Measurements from ENCODE around the gene ZNF366. TPM values are rescaled to one million over a fixed set of nuclear protein-coding genes. Genes with fewer than 3 reads are reported as not detected.

ZNF366 gene
- polyA plus RNA-seq, 2 of the 4 experiments (the other 2 are of a cell fraction) = not detected

- ATAC-seq (no peak), FAIRE-seq (no peak), DNase-seq (ENCODE audit: low read depth in 1 of 2, low spot score in 1 of 2) (no peak)
- no peak overlapping the region for H3K4me2 ChIP-seq
- 78% methylated on average over 1 of the region's 1 CpG for WGBS (ENCODE audit: missing lambda C conversion rate)
- H3K4me3 ChIP-seq = no peak overlapping the region
- POLR2A ChIA-PET = no interaction called here
- CTCF ChIA-PET = no interaction called here
- no peaks in the 10 kb centered on the region for H3K9me3 ChIP-seq
- no peak for TF ChIP-seq BCL3 (IDR thresholded peaks at IDR 0.05)
- no peak for TF ChIP-seq RARB (CRISPR knock-in tag; IDR thresholded peaks at IDR 0.05)
- TF ChIP-seq USF2 (IDR thresholded peaks at IDR 0.05) = no peak
- TF ChIP-seq HEYL (CRISPR knock-in tag; IDR thresholded peaks at IDR 0.05) = no peak
- no peak for TF ChIP-seq PHF8 (IDR thresholded peaks at IDR 0.05; ENCODE audit: borderline replicate concordance, low read depth)
- no peak for TF ChIP-seq ZSCAN20 (CRISPR knock-in tag; IDR thresholded peaks at IDR 0.05)
- TF ChIP-seq PBX3 (IDR thresholded peaks at IDR 0.05) = no peak
- no peak for TF ChIP-seq JUN (IDR thresholded peaks at IDR 0.05)
- TF ChIP-seq RAD21 (conservative IDR thresholded peaks at IDR 0.05 in 1 of 2, IDR thresholded peaks at IDR 0.05 in 1 of 2) = no peak
- no peak for TF ChIP-seq EP300 (IDR thresholded peaks at IDR 0.05)
- no peak for TF ChIP-seq MAFK (IDR thresholded peaks at IDR 0.05; ENCODE audit: partially characterized antibody)
- no peak for TF ChIP-seq ZC3H11A (IDR thresholded peaks at IDR 0.05)
- no peak for TF ChIP-seq FOSL2 (IDR thresholded peaks at IDR 0.05)
- no peak for TF ChIP-seq FOSL2 (CRISPR knock-in tag; IDR thresholded peaks at IDR 0.05)
- TF ChIP-seq RFX5 (IDR thresholded peaks at IDR 0.05) = no peak
- no peak for TF ChIP-seq NFE2L2 (conservative IDR thresholded peaks at IDR 0.05; ENCODE audit: low read length)
- no peak for TF ChIP-seq GATA3 (IDR thresholded peaks at IDR 0.05; ENCODE audit: borderline replicate concordance)
- H3K4me1 ChIP-seq = peaks cover 6% of the 10 kb centered on the region; the same call in 1 of the 3 replicates
- no peak overlapping the region for H3K27ac ChIP-seq
Observed at GRCh38 chr5:72474046-72474500, 33.1 kb downstream of the ZNF366 start.

- Histone ChIP-seq H3K4me1 (peaks cover 6% of the 10 kb centered on the region; the same call in 2 of the 3 replicates), H3K4me3 (no peak overlapping the region), H3K9me3 (no peaks in the 10 kb centered on the region), H3K27ac (no peak overlapping the region), H3K4me2 (no peak overlapping the region)
- no peak for ATAC-seq
- ChIA-PET CTCF (interaction anchor here (0.9 to 1.1 kb wide), 2 partner anchors 9 to 106 kb away, joined by 3 read pairs; no protein-coding TSS in a partner anchor), POLR2A (no interaction called here)
- TF ChIP-seq RAD21 (conservative IDR thresholded peaks at IDR 0.05 in 1 of 2, IDR thresholded peaks at IDR 0.05 in 1 of 2) (no peak), MAFK (IDR thresholded peaks at IDR 0.05; ENCODE audit: partially characterized antibody) (no peak), CEBPB (IDR thresholded peaks at IDR 0.05) (peak in 1 of 2 experiments; percentile 38; a peak in 1 of 4 replicates), RARB (CRISPR knock-in tag; IDR thresholded peaks at IDR 0.05) (no peak), CHD4 (IDR thresholded peaks at IDR 0.05; ENCODE audit: borderline replicate concordance) (no peak), CTCF (IDR thresholded peaks at IDR 0.05) (no peak), CHD2 (IDR thresholded peaks at IDR 0.05; ENCODE audit: low read length, partially characterized antibody) (no peak), NR3C1 (IDR thresholded peaks at IDR 0.05) (no peak)
- WGBS (ENCODE audit: missing lambda C conversion rate) = 51% methylated on average over 6 of the region's 6 CpGs
- no peak for DNase-seq (ENCODE audit: low read depth in 1 of 2, low spot score in 1 of 2)
- no peak for FAIRE-seq
Observed at GRCh38 chr5:72472666-72473422, 34.4 kb downstream of the ZNF366 start.

Data from A549 (cell line).